Caco-2 (cell line): ENCODE measurements around the gene DDX28. TPM values are rescaled to one million over a fixed set of nuclear protein-coding genes. Genes with fewer than 3 reads are reported as not detected.
A peak's percentile ranks its signal among the peaks of the same experiment; 100 is the strongest.
"Not testable (repeated sequence)": the region's sequence is repeated elsewhere in the genome, so short reads cannot be mapped to it uniquely, and the experiment has no call there.

Source experiments
- BruUV-seq: library from RNA; stranded (reverse); fragments of 400-500 nt; replicated peaks from 2 replicates; lab custom pipeline; 2021; lab: Mats Ljungman, UMichigan
- CTCF ChIA-PET: fragments of 300-600 bp; sonication (Branson Sonifier 250); formaldehyde crosslinking; loops from one replicate; lab custom pipeline; 2022; ENCODE audit warnings: antibody characterized with exemption; lab: Charles Lee
- POLR2A ChIA-PET: fragments of 300-600 bp; sonication (Branson Sonifier 250); formaldehyde crosslinking; loops from one replicate; lab custom pipeline; 2022; ENCODE audit warnings: antibody characterized with exemption; lab: Charles Lee
- DNase-seq, 2 experiments: peaks; one replicate each; pipeline versions ENCODE4 v3.0.0 to v3.0.0-alpha.2; 2020 to 2022
- H3K27me3 ChIP-seq: replicated peaks from 2 replicates; pipeline ENCODE4 v1.6.0; 2011; ENCODE audit warnings: low read length; ENCODE audit not compliant: control insufficient read depth, insufficient read depth
- H3K36me3 ChIP-seq: 2 replicates; pipeline ENCODE4 v1.5.1; 2011; ENCODE audit warnings: low read length; ENCODE audit not compliant: control insufficient read depth, insufficient read depth
- H3K4me1 ChIP-seq: fragments of 250-450 bp; sonication (Bioruptor Pico); 2 replicates; pipeline ENCODE4 v1.5.1; 2020; ENCODE audit warnings: mild to moderate bottlenecking
- H3K4me3 ChIP-seq: 2 replicates; pipeline ENCODE4 v1.5.1; 2011; ENCODE audit warnings: low read depth, mild to moderate bottlenecking, control low read depth, low read length
- H3K9me3 ChIP-seq: fragments of 250-450 bp; sonication (Bioruptor Pico); 2 replicates; pipeline ENCODE4 v1.5.1; 2020; ENCODE audit warnings: mild to moderate bottlenecking, moderate library complexity
- H3K27ac Mint-ChIP-seq: one replicate; pipeline ENCODE4 v1.8.0; 2022; ENCODE audit warnings: mixed read lengths; ENCODE audit not compliant: unreplicated experiment
- H3K27me3 Mint-ChIP-seq: one replicate; pipeline ENCODE4 v1.8.0; 2022; ENCODE audit warnings: mixed read lengths; ENCODE audit not compliant: insufficient read depth, unreplicated experiment
- H3K36me3 Mint-ChIP-seq: one replicate; pipeline ENCODE4 v1.8.0; 2022; ENCODE audit warnings: mild to moderate bottlenecking, mixed read lengths; ENCODE audit not compliant: insufficient read depth, unreplicated experiment
- H3K4me1 Mint-ChIP-seq: one replicate; pipeline ENCODE4 v1.8.0; 2022; ENCODE audit warnings: low read depth, mixed read lengths; ENCODE audit not compliant: unreplicated experiment
- H3K4me3 Mint-ChIP-seq: one replicate; pipeline ENCODE4 v1.8.0; 2022; ENCODE audit warnings: mild to moderate bottlenecking, moderate library complexity, mixed read lengths; ENCODE audit not compliant: unreplicated experiment
- H3K9me3 Mint-ChIP-seq: one replicate; pipeline ENCODE4 v1.8.0; 2022; ENCODE audit warnings: mixed read lengths; ENCODE audit not compliant: unreplicated experiment
- intact Hi-C: fragments of 100-400 bp; cut with micrococcal nuclease; formaldehyde crosslinking; loops from one replicate; pipeline ENCODE4 v1.10.0; 2022; ENCODE audit not compliant: unreplicated experiment
- total RNA-seq: library from RNA; stranded (reverse); gene quantifications from 2 replicates; pipeline ENCODE4 v1.2.3, GENCODE V29; 2022
- TF ChIP-seq, protein P1 (sequence below), 2 experiments: fragments of 200-600 bp in 1 of 2; IDR thresholded peaks; 1 replicate in 1 of 2; 2 replicates in 1 of 2; pipeline versions ENCODE4 v1.5.1 to v1.8.0; 2011 to 2022; ENCODE audit warnings: antibody characterized with exemption in 1 of 2, control low read depth in 1 of 2, inconsistent platforms in 1 of 2, low read depth in 1 of 2, low read length in 1 of 2, mild to moderate bottlenecking in 1 of 2, moderate library complexity in 1 of 2; ENCODE audit not compliant: insufficient read depth in 1 of 2, severe bottlenecking in 1 of 2, unreplicated experiment in 1 of 2

Gene DDX28
- total RNA-seq, 1 experiment from 2014 or later: 17.1 TPM

- no peak for DNase-seq
These were observed 12.2 kb upstream of the DDX28 start for GRCh38 chr16:68035227-68035626.

GRCh38 chr16:68033101-68033500, 10.1 kb upstream of the DDX28 start:
- ChIA-PET POLR2A (no interaction called here), CTCF (no interaction called here)
- DNase-seq: no peak
- Mint-ChIP-seq H3K36me3 (peaks cover 17% of the 10 kb centered on the region), H3K27me3 (no peaks in the 10 kb centered on the region), H3K4me3 (no peak overlapping the region), H3K4me1 (no peaks in the 10 kb centered on the region), H3K9me3 (no peaks in the 10 kb centered on the region), H3K27ac (no peak overlapping the region)
- H3K4me3 ChIP-seq: no peak overlapping the region
- no peaks in the 10 kb centered on the region for H3K4me1 ChIP-seq
- no TSS peak for BruUV-seq
- no peaks in the 10 kb centered on the region for H3K9me3 ChIP-seq
- intact Hi-C loops: no loop called here
- TF ChIP-seq, protein P1, sequence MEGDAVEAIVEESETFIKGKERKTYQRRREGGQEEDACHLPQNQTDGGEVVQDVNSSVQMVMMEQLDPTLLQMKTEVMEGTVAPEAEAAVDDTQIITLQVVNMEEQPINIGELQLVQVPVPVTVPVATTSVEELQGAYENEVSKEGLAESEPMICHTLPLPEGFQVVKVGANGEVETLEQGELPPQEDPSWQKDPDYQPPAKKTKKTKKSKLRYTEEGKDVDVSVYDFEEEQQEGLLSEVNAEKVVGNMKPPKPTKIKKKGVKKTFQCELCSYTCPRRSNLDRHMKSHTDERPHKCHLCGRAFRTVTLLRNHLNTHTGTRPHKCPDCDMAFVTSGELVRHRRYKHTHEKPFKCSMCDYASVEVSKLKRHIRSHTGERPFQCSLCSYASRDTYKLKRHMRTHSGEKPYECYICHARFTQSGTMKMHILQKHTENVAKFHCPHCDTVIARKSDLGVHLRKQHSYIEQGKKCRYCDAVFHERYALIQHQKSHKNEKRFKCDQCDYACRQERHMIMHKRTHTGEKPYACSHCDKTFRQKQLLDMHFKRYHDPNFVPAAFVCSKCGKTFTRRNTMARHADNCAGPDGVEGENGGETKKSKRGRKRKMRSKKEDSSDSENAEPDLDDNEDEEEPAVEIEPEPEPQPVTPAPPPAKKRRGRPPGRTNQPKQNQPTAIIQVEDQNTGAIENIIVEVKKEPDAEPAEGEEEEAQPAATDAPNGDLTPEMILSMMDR (IDR thresholded peaks at IDR 0.05; ENCODE audit: insufficient read depth in 1 of 2, low read depth in 1 of 2, low read length in 1 of 2, severe bottlenecking in 1 of 2, unreplicated experiment in 1 of 2): no peak
- no peaks in the 10 kb centered on the region for H3K27me3 ChIP-seq
- H3K36me3 ChIP-seq: no peaks in the 10 kb centered on the region; the same call in none of the 2 replicates

More at GRCh38 chr16:68035227-68035626, 12.2 kb upstream of the DDX28 start:
- TF ChIP-seq, protein P1 (IDR thresholded peaks at IDR 0.05; ENCODE audit: insufficient read depth in 1 of 2, low read depth in 1 of 2, low read length in 1 of 2, severe bottlenecking in 1 of 2, unreplicated experiment in 1 of 2): no peak
- CTCF ChIA-PET: interaction anchor here (0.7 to 0.8 kb wide), 2 partner anchors 13 to 30 kb away, joined by 3 read pairs; no protein-coding TSS in a partner anchor
- no peaks in the 10 kb centered on the region for H3K9me3 Mint-ChIP-seq
- H3K27ac Mint-ChIP-seq: no peak overlapping the region
- BruUV-seq: no TSS peak
- Histone ChIP-seq H3K4me3 (no peak overlapping the region), H3K9me3 (no peaks in the 10 kb centered on the region), H3K27me3 (no peaks in the 10 kb centered on the region), H3K36me3 (no peaks in the 10 kb centered on the region), H3K4me1 (no peaks in the 10 kb centered on the region)
- H3K36me3 Mint-ChIP-seq: peaks cover 27% of the 10 kb centered on the region
- POLR2A ChIA-PET: no interaction called here
- intact Hi-C loops: no loop called here
- no peaks in the 10 kb centered on the region for H3K27me3 Mint-ChIP-seq
- H3K4me1 Mint-ChIP-seq: no peaks in the 10 kb centered on the region
- H3K4me3 Mint-ChIP-seq: no peak overlapping the region

DNA sequence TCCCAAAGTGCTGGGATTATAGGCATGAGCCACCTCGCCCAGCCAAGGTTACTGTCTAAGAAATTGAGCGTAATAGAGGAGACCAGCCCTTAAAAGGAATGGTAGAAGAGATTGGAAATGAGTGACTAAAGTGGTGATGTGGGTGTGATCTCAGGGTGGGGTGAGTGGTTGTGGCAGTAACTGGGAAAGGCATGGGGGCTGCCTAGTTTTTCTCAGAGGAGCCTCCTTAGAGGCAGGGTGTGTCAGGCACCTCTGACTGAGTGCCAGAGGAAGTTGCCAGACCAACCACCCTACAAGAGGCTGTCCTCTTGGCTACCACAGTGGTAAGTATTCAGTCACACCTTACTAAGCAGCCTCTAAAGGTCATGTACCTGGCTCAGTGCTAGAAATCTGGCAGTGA, 8.9 kb upstream of the DDX28 start:
- H3K9me3 Mint-ChIP-seq: no peaks in the 10 kb centered on the region
- Histone ChIP-seq H3K27me3 (no peaks in the 10 kb centered on the region), H3K4me3 (no peak overlapping the region), H3K4me1 (no peaks in the 10 kb centered on the region), H3K9me3 (no peaks in the 10 kb centered on the region), H3K36me3 (no peaks in the 10 kb centered on the region; the same call in none of the 2 replicates)
- peaks cover 12% of the 10 kb centered on the region for H3K36me3 Mint-ChIP-seq
- CTCF ChIA-PET: no interaction called here
- H3K27me3 Mint-ChIP-seq: no peaks in the 10 kb centered on the region
- H3K4me1 Mint-ChIP-seq: no peaks in the 10 kb centered on the region
- POLR2A ChIA-PET: interaction anchor here (0.7 kb wide), 1 partner anchor 134 kb away, joined by 3 read pairs; no protein-coding TSS in a partner anchor
- intact Hi-C loops: no loop called here
- no peak overlapping the region for H3K4me3 Mint-ChIP-seq
- no peak for DNase-seq
- TF ChIP-seq, protein P1 (IDR thresholded peaks at IDR 0.05; ENCODE audit: insufficient read depth in 1 of 2, low read depth in 1 of 2, low read length in 1 of 2, severe bottlenecking in 1 of 2, unreplicated experiment in 1 of 2): no peak
- BruUV-seq: no TSS peak
- peak overlapping the region; percentile 19 for H3K27ac Mint-ChIP-seq

- H3K4me3 Mint-ChIP-seq, H3K36me3 ChIP-seq, H3K4me1 ChIP-seq, H3K4me3 ChIP-seq, H3K4me1 Mint-ChIP-seq, intact Hi-C loops, H3K36me3 Mint-ChIP-seq, POLR2A ChIA-PET, H3K9me3 ChIP-seq, BruUV-seq, DNase-seq, H3K27me3 ChIP-seq, H3K27ac Mint-ChIP-seq, H3K9me3 Mint-ChIP-seq, H3K27me3 Mint-ChIP-seq: not testable (repeated sequence)
- CTCF ChIA-PET: interaction anchor here (2.7 kb wide), 1 partner anchor 10 kb away, joined by 6 read pairs; no protein-coding TSS in a partner anchor
These were observed 7.1 kb upstream of the DDX28 start for GRCh38 chr16:68030108-68030507.
